GM18867 (cell line): ENCODE measurements around the gene PNPLA4.

Experiments
- ATAC-seq: cut with Tn5 transposase; IDR thresholded peaks from one replicate; pipeline ENCODE4 v1.9.1; 2021; ENCODE audit warnings: mild to moderate bottlenecking, moderate library complexity; ENCODE audit not compliant: unreplicated experiment

PNPLA4 gene, protein sequence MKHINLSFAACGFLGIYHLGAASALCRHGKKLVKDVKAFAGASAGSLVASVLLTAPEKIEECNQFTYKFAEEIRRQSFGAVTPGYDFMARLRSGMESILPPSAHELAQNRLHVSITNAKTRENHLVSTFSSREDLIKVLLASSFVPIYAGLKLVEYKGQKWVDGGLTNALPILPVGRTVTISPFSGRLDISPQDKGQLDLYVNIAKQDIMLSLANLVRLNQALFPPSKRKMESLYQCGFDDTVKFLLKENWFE

GRCh38 chrX:7927259-7928167, at the start of gene PNPLA4:
Gene PNPLA4, minus strand, starts transcription at chrX:7927413. Its CDS starts 1,294 bp downstream, at chrX:7926119.
- peak; percentile 92 for ATAC-seq

GRCh38 chrX:7972586-7972985, 45.4 kb upstream of the PNPLA4 start:
- no peak for ATAC-seq

GRCh38 chrX:7970428-7970827, 43.2 kb upstream of the PNPLA4 start:
- no peak for ATAC-seq

DNA sequence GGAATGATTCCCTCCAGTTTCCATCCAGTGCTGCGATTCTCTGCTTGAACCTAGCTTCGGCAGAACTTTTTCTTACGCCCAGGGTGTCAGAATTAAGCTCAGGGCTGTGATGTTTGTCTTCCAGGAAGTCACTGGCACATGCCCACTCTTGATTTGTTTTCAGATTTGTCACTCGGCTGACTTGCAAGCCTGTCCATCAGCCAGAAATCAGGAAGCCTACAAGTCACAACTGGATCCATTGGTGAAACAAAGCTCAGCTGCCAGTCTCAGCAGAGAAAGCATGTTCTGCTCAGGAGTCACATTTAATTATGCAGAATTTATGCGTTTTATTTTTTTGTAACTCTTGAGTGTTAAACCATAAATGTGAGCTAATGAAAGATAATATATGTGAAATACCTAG, 38.2 kb upstream of the PNPLA4 start:
- no peak for ATAC-seq

DNA sequence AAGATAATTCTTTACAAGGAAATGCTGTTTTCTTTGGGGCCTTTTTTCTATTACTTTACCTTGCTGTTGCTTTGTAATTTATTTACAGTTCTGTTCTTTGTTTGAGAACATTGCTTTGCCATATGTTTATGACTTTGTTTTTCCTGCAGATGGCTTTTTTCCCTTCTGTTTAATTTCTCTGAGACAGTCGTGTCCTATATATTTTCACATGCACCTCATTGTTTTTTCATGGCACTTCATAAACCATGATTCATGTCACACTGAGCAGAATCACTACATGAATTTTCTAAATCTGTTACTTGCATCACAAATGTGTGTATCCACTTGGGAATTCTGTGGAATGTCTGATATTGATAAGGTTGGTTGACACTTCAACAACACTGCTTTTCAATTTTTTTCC, 33.0 kb upstream of the PNPLA4 start:
- no peak for ATAC-seq

DNA sequence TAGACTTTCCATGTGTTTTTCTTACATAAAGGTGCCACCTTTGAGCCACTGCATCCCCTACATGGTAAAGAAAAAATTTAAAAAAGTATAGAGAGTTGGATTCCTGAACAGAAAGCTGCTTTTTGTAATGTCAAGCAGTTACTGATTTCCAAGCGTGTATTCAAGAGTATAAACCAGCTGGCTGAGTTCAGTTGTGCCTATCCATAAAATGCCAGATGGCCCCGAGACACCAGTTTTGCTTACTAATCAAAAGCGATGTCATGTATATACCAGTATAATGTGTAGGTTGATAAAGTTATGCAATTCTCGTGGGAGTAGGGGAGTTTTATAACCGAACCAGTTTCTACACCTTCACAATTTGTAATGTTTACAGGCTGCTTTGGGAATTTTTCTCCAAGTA, 26.2 kb upstream of the PNPLA4 start:
- ATAC-seq: no peak

DNA sequence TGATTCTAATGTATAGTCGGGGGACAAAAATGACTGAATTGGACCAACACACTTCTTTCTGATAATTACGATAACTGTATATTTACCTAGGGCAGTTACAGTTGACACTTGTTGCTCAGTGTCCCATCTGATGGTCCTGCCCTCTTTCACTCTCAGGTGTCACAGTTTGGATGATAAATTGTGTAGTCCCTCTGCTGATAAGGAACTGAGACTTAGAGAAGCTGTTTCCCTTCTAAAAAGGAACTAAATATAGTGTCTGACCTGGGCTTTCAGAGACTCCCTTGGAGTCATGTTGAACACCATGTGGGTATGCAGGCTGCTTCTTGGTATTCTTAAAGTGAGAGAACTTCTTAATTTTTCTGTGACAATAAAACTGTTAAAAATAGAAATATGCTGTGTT, 23.7 kb upstream of the PNPLA4 start:
- peak; percentile 97 for ATAC-seq

DNA sequence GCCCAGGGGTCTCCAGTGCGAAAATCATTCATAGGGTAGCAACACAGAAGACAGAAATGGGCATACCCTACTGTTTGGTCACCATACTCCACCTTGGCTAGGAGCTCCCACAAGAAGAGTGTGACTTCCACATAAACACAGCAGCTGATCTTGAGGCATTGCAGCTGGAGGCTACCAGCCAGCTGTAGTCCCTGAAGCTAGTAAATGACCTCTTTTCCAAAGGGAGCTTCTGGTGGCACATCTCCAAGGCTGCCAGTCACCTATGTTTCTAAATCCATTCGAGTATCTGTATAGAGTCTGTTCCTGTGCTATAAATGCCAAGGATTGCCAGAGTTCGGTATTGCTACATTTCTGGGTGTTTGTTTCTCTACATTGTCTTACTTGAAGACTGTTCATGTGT, 21.3 kb upstream of the PNPLA4 start:
- ATAC-seq: no peak

GRCh38 chrX:7946960-7947359, 19.7 kb upstream of the PNPLA4 start:
- ATAC-seq: no peak

DNA sequence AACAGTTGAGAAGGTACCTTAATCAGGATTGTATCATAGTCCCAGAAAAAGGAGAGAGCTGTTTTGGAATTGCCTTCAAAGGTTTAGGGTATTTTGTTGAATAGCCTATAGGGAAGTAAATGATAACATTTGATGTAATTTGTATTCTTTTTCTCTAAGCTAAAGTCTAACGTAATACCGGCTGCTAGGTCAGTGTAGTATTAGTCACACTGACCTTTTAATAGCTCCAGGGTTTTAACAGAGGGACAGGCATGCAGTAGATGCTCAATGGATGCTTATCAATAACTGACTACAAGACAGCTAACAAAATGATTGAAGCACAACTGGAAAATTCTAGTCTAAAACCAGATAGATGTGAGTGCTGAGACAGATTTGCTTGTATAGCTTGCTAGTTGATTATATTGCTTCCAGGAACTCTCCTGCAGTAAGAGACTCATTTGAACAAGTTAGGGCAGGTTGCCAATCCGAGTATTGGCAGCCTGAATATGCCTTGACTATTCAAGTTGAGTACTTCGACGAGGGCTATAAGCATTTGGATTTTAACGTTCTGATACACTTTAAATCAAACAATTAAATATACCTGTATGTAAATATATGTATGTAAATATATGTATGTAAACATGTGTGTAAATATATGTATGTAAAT, 16.5 kb upstream of the PNPLA4 start:
- ATAC-seq: no peak

- ATAC-seq: peak; percentile 77
Observed at GRCh38 chrX:7941390-7942042, 14.3 kb upstream of the PNPLA4 start.

DNA sequence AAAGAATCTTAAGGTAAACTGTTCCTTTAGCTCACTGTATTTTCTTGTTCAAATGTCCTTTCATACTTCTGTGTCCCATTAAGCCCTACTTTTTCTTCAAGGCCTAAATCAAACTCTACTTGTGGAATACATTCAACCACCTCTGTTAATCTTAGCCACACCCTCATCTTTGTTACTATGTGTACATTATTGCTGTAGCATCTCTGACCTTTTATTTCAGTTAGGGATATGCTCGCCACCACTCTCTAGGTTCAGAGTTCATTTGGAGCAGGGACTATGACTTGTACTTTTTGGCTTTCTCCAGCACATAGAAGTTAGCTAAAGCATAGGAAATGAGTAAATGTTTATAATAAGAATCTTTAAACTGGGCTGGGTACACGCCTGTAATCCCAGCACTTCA, 6.8 kb upstream of the PNPLA4 start:
- no peak for ATAC-seq

GRCh38 chrX:7926914-7927258, 327 bp downstream of the PNPLA4 start:
- ATAC-seq: peak; percentile 58

GRCh38 chrX:7926501-7926900, 712 bp downstream of the PNPLA4 start:
- ATAC-seq: no peak

DNA sequence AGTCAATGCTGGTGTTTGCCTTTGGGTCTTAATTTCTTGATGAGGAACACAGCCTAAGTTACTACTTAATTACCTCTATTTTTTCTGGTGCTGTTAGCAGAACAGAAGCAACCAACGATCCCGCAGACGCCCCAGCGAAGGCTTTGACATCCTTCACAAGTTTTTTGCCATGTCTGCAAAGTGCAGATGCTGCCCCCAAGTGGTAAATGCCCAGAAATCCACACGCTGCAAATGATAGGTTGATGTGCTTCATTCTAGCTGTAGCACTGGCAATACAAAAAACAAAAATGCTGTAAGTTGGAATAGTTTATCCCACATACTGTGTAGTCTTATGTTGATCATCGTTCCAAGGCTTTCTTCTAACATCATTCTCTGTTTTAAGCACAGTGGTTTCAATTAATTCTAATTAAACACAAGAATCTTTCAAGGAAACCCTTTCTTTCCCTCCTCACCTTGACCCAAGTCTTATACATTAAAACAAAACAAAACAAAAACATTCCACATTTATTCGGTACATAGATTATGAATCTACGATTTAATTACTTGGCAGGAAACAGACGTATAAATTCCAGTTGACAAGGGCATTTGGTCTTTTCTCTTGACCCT, 1.2 kb downstream of the PNPLA4 start:
- ATAC-seq: peak; percentile 34

DNA sequence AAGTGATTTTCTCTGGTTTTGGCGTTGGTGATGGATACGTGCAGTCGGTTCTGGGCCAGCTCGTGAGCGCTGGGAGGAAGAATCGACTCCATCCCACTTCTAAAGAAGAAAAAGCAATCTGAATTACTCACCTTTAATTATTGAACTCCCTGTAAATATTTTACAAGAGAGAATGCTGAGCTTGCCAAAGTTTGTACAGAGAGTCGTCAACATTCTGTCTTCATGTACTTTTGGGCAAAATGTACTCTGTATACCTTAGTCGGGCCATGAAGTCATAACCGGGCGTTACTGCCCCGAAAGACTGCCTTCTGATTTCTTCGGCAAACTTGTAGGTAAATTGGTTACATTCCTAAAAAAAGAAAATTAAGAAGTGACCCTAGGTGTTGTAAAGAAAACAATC, 5.5 kb downstream of the PNPLA4 start:
- no peak for ATAC-seq

- no peak for ATAC-seq
Observed at GRCh38 chrX:7908821-7909220, 18.4 kb downstream of the PNPLA4 start.

GRCh38 chrX:7904562-7904961, 22.7 kb downstream of the PNPLA4 start:
- no peak for ATAC-seq

- no peak for ATAC-seq
Observed at GRCh38 chrX:7891928-7892327, 35.3 kb downstream of the PNPLA4 start.

DNA sequence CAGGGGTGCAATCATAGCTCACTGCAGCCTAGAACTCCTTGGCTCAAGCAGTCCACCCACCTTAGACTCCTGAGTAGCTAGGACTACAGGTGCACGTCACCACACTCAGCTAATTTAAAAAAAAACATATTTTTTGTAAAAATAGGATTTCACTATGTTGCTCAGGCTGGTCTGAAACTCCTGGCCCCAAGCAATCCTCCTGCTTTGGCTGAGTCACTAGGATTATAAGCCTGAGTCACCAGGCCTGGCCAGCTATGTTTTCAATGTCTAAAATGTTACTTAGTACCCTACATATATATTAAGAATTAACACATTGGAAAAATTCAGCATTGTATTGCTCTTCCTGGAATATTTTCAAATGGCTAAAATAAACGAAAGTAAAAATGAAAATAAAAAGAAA, 37.5 kb downstream of the PNPLA4 start:
- ATAC-seq: no peak

- ATAC-seq: peak; percentile 73
Observed at GRCh38 chrX:7889135-7889534, 38.1 kb downstream of the PNPLA4 start.
